DMS53 (cell line): ENCODE results near the gene GRM7.
A peak's percentile ranks its signal among the peaks of the same experiment; 100 is the strongest.

Experiments used
- DNase-seq: peaks from one replicate; lab custom pipeline; 2025; lab: John Stamatoyannopoulos, UW

Gene GRM7

GRCh38 chr3:6860954-6861624 lies at the start of gene GRM7:
Gene GRM7, plus strand, starts transcription at chr3:6861115.
- peak; percentile 52 for DNase-seq

- DNase-seq, result no peak
These were observed 39.5 kb upstream of the GRM7 start for GRCh38 chr3:6821411-6821810.

- DNase-seq, result peak; percentile 26
These were observed 35.4 kb upstream of the GRM7 start for GRCh38 chr3:6825524-6825923.

GRCh38 chr3:6827453-6827852 lies 33.5 kb upstream of the GRM7 start:
- no peak for DNase-seq

- DNase-seq, result no peak
These were observed 16.2 kb upstream of the GRM7 start for GRCh38 chr3:6844723-6845122.

- DNase-seq, result no peak
These were observed 6.7 kb upstream of the GRM7 start for GRCh38 chr3:6854184-6854583.

GRCh38 chr3:6857510-6857909 lies 3.4 kb upstream of the GRM7 start:
- DNase-seq, result no peak

GRCh38 chr3:6860149-6860953 lies 564 bp upstream of the GRM7 start:
- peak; percentile 8 for DNase-seq

GRCh38 chr3:6861625-6862000 lies 698 bp downstream of the GRM7 start:
- no peak for DNase-seq

- no peak for DNase-seq
These were observed 1.3 kb downstream of the GRM7 start for GRCh38 chr3:6862041-6862879.

GRCh38 chr3:6862880-6863195 lies 1.9 kb downstream of the GRM7 start:
- DNase-seq, result no peak

GRCh38 chr3:6867269-6867668 lies 6.4 kb downstream of the GRM7 start:
- DNase-seq, result no peak

- no peak for DNase-seq
These were observed 17.8 kb downstream of the GRM7 start for GRCh38 chr3:6878731-6879130.

- DNase-seq, result no peak
These were observed 51.3 kb downstream of the GRM7 start for GRCh38 chr3:6912240-6912639.

GRCh38 chr3:6915898-6916297 lies 55.0 kb downstream of the GRM7 start:
- no peak for DNase-seq

- DNase-seq, result no peak
These were observed 60.2 kb downstream of the GRM7 start for GRCh38 chr3:6921066-6921465.

GRCh38 chr3:6921876-6922275 lies 61.0 kb downstream of the GRM7 start:
- no peak for DNase-seq

- no peak for DNase-seq
These were observed 67.1 kb downstream of the GRM7 start for GRCh38 chr3:6928064-6928463.

- DNase-seq, result no peak
These were observed 69.0 kb downstream of the GRM7 start for GRCh38 chr3:6929918-6930317.

- DNase-seq, result peak; percentile 6
These were observed 74.5 kb downstream of the GRM7 start for GRCh38 chr3:6935418-6935817.

- DNase-seq, result no peak
These were observed 75.1 kb downstream of the GRM7 start for GRCh38 chr3:6935970-6936369.

GRCh38 chr3:6962801-6963200 lies 101.9 kb downstream of the GRM7 start:
- DNase-seq, result no peak

GRCh38 chr3:6965881-6966280 lies 105.0 kb downstream of the GRM7 start:
- no peak for DNase-seq
